SU-DHL-6 (cell line): Measurements from ENCODE around the gene REM2.

ENCODE experiments used
- EZH2phosphoT487 ChIP-seq: fragments of 200-600 bp; sonication (generic), shearing (Covaris generic); conservative IDR thresholded peaks from 2 replicates; pipeline ENCODE4 v1.6.1; 2018; ENCODE audit warnings: mild to moderate bottlenecking, antibody characterized with exemption, low read length, moderate library complexity, mixed read lengths
- TF ChIP-seq, protein P1 (sequence below): fragments of 200-600 bp; sonication (generic); IDR thresholded peaks from one replicate; pipeline ENCODE4 v1.5.1; 2017; ENCODE audit warnings: antibody characterized with exemption, mild to moderate bottlenecking, low read length, moderate library complexity; ENCODE audit not compliant: insufficient read depth, poor library complexity, severe bottlenecking

DNA sequence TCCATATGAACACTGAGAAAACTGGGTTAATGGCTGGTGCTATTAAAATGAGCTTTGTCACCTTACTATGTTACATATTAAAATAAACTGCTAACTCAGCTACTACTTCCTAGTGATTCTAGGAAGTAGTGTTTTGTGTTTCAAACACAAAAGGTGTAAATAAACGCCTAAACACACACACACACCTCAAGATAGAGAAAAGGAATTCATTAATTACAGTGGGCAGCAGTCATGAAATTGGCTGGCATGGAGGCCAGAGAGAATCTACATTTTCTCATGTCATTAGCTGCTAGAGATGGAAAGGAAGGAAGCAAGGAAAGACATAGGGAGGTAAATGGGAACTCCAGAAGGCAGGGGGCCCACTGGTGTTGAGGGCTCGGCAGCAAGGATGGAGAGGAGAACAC is 46.9 kb downstream of the REM2 start:
- TF ChIP-seq, protein P1, sequence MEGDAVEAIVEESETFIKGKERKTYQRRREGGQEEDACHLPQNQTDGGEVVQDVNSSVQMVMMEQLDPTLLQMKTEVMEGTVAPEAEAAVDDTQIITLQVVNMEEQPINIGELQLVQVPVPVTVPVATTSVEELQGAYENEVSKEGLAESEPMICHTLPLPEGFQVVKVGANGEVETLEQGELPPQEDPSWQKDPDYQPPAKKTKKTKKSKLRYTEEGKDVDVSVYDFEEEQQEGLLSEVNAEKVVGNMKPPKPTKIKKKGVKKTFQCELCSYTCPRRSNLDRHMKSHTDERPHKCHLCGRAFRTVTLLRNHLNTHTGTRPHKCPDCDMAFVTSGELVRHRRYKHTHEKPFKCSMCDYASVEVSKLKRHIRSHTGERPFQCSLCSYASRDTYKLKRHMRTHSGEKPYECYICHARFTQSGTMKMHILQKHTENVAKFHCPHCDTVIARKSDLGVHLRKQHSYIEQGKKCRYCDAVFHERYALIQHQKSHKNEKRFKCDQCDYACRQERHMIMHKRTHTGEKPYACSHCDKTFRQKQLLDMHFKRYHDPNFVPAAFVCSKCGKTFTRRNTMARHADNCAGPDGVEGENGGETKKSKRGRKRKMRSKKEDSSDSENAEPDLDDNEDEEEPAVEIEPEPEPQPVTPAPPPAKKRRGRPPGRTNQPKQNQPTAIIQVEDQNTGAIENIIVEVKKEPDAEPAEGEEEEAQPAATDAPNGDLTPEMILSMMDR = no peak
- no peak for TF ChIP-seq EZH2phosphoT487
